ENCODE data around the gene ARHGAP35. TPM values are rescaled to one million over a fixed set of nuclear protein-coding genes. Genes with fewer than 3 reads are reported as not detected.
"Not testable (repeated sequence)": the region's sequence is repeated elsewhere in the genome, so short reads cannot be mapped to it uniquely, and the experiment has no call there.

ARHGAP35 gene
- 17.9 and 20.3 TPM in 2 replicates for total RNA-seq (2014; rRNA removed; shearing (Covaris generic))

DNA sequence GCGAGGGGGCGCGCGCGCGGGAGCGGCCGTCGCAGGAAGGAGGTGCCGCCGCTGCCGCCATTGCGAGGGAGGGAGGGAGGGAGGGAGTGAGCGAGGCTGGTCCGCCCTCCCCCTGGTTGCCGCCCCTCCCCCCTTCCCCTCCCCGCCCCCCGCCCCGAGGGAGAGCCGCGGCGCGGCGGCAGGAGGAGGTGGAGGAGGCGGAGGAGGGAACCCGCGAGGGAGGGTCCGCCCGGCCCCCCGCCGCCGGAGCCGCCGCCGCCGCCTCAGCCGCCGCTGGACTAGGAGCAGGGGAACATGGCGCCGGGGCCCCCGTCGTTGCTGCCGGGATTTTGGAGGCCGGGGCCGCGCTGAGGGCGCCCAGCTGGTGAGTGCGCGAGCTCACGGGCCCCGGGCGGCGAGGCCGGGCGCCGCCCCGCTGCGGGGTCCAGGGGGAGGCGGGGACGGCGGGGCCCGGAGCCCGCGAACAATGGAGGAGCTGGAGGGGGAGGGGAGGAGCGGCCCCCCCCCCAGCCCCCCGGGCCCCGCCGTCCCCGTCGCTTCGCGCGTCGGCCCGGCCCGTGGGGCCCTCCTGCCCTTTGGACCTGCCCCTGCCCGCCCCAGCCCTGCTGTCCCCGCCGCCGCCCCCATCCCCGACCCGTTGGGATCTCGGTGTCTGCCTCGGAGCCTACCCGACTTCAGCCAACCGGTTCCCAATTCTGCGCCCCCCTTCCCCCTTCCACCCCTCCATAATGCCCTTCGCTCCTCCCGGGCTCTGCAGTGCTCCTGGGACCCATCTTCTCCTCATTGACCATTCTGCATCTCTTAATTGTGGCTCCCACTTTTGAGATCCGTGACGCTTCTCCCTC, at the start of gene ARHGAP35:
Gene ARHGAP35, plus strand, starts transcription at position 152 of the 845 bp plus-strand sequence. CDS start 57,679 bp downstream, outside the sequence.
- peak; percentile 35 for DNase-seq (ENCODE audit: low read depth)

DNA sequence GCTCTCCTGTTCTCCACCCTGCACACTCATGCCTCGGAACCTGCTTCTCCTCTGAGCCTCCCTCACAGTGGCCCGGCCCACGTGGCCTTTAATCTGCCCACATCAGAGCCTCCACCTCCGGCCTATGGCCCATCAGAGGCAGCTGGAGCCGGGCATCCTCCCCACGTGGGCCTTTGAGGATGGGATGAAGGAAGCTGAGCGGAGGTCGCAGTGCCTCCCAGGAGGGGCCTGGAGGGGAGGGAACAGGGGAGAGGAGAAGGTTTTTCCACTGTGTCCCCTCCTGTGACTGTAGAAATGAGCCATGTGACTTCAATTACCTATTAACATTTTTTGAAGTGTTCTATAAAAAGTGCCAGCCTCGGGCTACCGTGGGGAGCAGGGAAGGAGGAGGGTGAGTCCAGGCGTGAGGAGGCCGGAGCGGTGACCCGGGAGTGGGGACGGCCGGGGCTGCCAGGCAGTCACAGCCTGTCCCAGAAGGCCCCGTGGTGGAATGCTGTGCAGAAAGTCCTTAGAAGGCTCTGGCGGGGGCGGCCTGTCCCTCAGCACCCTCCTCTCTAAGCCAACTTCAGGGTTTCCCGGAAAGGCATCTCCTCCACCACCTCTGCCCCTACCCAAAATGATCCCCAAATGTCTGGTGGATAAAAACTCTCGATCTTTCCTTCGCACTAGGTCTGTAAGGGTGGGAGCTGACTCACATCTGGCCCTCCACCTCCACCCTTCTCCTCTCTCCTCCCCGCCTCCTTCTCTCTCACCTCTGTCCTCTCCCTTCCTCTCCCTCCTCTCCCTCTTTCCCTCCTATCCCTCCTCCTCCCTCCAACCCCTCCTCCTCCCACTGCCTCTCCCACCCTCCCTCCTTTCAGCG, 47.6 kb upstream of the ARHGAP35 start:
- no peak for DNase-seq (ENCODE audit: low read depth)

DNA sequence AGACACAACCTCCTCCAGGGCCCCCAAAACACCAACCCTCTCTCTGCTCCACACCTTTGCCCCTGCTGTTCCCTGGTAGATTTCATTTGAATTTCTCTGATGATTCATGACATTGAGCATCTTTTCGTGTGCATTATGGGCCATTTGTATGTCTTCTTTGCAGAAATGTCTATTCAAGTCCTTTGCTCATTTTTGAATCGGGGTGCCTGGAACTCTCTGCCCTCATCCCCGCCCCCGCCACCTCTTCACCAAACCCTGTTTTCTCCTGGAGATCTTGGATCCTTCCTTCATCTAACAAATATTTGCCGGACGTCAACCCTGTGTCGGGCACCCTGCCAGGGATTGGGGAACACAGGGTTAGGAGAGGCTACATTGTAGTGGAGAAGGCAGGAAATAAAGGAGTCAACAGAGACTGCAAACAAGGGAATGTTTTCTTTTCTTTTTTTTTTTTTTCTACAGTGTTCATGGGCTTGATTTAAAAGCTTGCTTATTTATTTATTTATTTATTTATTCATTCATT, 46.9 kb upstream of the ARHGAP35 start:
- no peak for DNase-seq (ENCODE audit: low read depth)

DNA sequence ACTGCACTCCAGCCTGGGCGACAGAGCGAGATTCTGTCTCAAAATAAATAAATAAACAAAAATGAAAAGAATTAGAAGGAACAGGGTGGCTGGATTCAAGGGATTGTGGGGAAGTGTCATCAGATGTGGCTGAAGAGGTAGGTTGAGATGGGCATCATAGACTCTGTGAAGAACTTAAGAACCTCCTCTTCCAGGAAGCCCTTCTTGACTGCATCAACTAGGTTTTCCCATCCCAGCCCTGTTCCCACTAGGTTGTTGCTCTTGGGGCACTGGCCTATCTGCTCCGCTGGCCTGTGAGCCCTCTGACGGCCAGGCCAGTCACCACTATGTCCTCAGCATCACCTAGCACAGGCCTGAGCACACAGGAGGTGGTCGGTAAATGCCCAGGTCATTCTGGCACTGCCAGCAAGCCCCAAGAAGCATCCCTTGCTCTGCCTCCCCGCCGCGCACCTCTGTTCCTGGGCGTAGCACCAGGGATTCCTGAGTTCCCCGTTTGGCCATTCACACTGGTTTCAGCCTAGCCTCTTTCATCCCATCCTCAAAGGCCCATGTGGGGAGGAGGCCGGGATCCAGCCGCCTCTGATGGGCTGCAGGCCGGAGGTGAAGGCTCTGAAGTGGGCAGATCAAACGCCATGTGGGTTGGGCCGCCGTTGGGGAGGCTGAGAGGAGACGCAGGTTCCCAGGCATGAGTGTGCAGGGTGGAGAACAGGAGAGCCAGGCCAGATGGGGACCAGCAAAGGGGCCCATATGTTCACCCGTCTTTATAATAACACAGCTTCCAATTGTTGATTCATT, 44.8 kb upstream of the ARHGAP35 start:
- DNase-seq (ENCODE audit: low read depth), result no peak

DNA sequence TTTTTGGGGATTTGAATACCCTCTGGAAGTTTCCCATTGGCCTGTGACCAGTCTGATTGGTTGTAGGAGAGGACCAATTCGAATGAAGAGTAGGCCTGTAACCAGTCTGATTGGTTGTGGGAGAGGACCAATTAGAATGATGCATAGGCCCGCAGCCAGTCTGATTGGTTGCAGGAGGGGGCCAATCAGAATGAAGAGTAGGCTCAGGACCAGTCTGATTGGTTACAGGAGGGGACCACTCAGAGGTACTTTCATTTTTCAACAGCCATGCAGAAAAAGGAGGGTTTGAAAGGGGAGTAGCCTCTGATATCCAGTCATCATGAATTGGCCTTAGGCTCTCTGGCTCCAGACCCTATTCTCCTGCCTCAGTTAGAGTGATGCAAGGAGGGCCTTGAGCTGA, 42.0 kb upstream of the ARHGAP35 start:
- DNase-seq (ENCODE audit: low read depth), result peak; percentile 24

DNA sequence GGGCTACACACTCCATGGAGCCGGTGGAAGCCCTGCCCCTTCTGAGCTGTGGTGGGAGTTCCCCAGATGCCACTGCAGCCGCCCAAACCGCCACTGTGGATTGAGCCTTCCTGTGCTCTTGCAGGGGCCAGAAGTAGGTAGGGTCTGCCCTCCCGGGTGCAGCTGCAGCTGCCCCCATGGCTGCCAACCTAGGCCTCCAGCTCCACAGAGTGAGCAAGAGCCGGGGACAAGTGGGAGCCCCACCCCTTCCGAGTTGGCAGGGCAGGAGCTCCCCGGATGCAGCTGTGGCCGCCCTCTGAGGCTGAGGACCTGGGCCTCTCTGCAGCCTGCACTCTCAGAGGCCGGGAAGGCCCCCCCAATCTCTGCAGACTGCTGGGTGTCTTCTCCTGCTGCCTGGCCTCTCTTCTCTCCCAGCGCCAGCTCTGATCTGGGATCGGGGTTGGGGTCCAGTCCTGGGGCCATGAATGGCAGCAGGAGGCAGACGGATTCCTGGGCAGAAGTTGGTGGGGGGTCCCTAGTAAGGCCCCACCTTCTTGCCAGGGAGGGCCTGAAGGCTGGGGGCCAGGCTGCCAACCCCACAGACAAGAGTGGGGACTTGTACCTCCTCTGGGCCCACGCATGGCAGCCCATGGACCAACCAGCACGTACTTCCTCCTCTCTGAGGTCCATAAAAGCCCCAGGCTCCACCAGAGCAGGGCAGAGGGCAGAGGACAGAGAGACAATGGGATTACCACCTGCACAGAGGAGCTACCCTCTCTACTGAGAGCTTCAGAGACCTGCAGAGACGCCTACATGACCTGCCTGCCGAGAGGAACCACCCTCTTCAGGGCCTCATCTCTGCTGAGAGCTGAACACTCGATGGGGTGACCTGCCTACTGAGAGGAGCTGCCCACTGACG, 39.0 kb upstream of the ARHGAP35 start:
- no peak for DNase-seq (ENCODE audit: low read depth)

DNA sequence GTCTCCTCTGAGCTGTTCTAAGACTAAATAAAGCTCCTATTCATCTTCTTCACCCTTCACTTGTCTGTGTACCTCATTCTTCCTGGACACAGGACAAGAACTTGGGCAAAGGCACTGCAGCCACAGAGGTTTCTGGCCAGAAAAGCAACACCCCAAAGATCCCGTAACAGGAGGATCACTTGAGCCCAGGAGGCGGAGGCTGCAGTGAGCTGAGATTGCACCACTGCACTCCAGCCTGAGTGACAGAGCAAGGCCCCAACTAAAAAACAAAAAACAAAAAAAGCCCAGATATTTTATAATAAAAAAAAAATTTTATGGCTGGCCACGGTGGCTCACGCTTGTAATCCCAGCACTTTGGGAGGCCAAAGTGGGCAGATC, 38.4 kb upstream of the ARHGAP35 start:
- not testable (repeated sequence) for DNase-seq (ENCODE audit: low read depth)

DNA sequence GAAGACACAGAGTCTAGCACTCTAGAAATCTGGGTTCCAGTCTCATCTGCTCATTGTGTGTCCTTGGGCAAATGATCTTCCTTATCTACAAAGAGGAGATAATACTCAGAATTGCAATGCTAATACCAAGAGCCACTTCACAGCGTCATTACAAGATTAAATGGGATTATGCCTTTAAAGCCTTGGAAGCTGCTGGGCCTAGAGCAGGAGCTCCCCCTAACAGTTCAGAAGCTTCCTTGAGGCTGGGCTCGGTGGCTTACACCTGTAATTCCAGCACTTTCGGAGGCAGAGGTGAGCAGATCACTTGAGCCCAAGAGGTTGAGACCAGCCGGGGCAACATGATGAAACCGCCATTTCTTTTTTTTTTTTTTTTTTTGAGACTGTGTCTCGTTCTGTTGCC, 37.7 kb upstream of the ARHGAP35 start:
- DNase-seq (ENCODE audit: low read depth), result no peak

DNA sequence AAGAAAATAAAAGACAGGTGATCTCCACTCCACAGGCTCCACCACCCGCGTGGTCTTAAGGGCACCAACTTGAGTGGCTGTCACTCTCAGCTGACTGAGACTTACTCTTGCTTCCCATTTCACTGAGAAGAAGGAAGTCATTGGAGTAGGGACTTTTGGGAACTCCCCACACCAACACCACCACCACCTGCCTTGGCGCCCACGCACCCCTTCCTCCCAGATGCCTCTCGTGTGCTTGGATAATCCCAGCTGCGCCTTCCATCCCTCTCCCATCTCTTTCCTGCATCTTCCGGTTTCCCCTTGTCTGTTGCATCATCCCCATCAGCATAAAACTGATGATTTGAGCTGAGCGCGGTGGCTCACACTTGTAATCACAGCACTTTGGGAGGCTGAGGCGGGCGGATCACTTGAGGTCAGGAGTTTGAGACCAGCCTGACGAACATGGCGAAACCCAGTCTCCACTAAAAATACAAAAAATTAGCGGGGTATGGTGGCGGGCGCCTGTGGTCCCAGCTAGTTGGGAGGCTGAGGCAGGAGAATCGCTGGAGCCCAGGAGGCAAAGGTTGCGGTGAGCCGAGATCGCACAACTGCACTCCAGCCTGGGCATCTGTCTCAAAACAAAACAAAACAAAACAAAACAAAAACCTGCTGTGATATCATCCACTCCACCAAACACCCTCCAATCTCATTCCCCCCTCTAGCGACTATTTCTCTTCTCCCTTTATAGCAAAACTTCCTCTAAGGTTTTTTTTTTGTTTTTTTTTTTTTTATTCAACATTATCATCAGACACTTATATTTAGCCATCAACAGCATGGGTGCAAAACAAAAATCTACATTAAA, 35.7 kb upstream of the ARHGAP35 start:
- no peak for DNase-seq (ENCODE audit: low read depth)

DNA sequence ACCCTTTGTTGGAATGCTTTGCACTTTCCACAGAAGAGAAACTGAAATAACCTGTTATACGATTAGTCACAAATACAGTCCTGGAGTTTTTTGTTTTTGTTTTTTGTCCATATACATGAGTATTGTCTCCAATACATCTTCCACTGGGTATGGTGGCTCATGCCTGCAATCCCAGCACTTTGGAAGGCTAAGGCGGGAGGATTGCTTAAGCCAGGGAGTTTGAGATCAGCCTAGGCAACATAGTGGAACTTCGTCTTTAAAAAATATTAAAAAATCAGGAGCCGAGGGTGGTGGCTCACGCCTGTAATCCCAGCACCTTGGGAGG, 35.1 kb upstream of the ARHGAP35 start:
- no peak for DNase-seq (ENCODE audit: low read depth)

DNA sequence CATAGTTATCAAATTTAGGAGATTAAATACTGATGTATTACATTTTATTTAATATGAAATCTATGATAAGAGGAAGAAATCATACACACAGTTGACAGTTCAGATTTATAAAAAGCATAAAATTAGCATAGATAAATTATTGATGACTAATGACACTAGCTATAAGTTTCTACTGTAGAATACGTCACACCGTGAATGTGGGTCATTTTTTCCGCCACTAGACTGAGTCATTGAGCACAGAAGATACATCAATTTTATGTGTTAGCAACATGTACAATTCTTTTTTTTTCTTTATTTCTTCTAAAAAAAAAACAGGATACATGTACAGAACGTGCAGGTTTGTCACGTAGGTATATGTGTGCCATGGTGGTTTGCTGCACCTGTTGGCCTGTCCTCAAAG, 32.3 kb upstream of the ARHGAP35 start:
- no peak for DNase-seq (ENCODE audit: low read depth)

DNA sequence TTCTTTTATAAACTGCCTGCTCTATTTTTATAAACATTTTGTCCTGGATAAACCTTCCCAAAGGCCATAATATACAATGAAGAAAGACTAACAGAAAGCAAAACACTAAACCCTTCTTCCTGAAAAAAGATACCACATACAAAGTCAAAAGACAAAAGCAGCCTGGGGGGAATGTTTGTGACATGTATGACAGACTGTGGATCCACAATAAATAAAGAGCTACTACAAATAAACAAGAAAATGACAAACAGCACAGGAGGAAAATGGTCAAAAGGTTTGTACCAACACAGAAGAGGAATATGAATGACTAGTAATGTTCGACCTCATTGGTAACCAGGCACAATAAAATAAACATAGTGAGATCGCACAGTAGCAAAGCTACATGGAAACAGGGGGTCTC, 29.9 kb upstream of the ARHGAP35 start:
- DNase-seq (ENCODE audit: low read depth), result no peak

DNA sequence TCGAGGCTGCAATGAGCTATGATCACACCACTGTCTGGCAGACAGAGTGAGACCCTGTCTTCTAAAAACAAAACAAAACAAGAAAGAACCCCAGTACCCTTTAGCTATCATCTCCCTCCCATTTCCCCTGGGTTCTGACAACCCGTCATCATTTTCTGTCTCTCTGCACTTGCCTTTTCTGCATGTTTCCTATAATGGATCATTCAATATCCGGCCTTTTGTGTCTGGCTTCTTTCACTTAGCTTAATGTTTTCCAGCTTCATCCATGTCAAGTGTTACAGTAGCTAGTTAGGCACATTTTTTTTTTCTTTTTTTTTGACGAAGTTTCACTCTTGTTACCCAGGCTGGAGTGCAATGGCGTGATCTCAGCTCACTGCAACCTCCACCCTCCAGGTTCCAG, 26.7 kb upstream of the ARHGAP35 start:
- no peak for DNase-seq (ENCODE audit: low read depth)

DNA sequence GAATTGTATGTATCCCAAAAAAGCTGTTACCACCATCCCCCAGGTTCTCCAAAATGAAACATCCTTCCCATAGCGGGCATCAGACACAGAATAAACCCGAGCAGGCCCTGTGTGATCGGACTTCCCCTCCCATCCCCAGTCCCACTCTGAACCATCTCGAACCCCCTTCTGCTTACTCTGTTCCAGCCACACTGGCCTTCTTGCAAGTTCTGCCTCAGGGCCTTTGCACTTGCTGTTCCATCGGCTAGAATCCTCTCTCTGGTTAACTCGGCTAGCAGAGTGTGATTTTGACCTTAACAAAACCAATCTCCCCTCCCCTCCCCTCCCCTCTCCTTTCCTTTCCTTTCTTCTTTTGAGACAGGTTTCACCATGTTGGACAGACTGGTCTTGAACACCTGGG, 25.8 kb upstream of the ARHGAP35 start:
- DNase-seq (ENCODE audit: low read depth), result no peak

DNA sequence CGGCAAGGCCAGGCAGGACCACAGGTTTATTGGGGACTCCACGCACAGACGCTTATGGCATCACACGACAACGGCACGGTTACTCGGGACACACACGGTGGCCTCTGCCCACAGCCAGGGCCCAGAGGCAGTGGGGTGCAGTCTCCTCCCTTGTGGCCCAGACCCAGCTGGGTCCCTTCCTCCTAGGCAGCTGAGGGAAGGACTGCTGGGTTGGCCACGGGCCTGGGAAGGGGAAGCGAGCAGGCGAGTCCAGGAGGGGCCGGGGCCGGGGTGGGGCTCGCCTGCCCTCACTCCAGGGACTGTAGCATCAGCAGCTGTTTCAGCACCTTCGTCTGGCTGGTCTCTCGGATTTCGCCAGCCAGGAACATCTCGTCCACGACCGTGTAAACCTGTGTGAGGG, 22.6 kb upstream of the ARHGAP35 start:
- DNase-seq (ENCODE audit: low read depth), result no peak

DNA sequence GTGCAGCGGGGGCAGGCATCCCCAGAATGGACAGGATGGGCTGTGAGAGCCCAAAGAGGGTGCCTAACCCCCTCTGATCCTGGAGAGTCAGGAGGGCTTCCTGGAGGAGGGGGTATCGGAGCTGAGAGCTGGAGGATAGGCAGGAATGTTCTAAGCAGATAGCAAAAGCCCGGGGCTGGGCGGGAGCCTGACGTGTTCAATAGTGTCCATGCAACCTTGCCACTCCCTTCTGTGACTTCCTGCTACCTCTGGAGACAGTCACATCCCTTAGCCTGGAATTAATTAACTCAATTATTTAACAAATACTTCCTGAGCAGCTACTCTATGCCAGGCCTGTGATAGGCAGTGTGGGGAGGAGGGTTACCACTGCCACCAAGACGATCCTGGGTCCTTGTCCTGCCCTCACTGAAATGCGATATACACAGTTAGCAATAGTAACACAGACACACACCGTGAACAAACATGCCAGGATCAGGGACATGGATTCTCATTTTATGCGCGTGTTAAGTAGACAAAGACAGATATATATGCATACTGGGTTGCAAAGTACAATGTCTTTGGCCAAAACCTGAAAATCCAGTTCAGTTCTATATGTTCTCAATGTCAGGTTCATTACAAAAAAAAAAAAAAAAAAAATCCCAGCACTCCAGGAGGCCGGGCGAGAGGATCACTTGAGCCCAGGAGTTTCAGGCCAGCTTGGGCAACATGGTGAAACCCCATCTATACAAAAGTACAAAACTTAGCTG, 20.9 kb upstream of the ARHGAP35 start:
- DNase-seq (ENCODE audit: low read depth), result no peak

DNA sequence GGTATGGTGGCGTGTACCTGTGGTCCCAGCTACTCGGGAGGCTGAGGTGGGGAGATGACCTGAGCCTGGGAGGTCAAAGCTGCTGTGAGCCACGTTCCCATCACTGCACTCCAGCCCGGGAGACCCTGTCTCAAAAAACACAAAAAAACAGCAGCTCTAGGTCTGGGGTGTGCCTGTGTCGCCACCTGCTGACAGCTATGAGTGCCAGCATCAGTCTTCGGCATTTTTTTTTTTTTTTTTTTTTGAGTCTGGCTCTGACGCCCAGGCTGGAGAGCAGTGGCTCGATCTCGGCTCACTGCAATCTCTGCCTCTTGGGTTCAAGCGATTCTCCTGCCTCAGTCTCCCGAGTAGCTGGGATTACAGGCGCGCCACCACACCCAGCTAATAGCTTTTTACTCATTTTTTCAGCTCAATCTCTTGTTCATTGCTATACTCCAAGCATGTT, 20.3 kb upstream of the ARHGAP35 start:
- peak; percentile 71 for DNase-seq (ENCODE audit: low read depth)

DNA sequence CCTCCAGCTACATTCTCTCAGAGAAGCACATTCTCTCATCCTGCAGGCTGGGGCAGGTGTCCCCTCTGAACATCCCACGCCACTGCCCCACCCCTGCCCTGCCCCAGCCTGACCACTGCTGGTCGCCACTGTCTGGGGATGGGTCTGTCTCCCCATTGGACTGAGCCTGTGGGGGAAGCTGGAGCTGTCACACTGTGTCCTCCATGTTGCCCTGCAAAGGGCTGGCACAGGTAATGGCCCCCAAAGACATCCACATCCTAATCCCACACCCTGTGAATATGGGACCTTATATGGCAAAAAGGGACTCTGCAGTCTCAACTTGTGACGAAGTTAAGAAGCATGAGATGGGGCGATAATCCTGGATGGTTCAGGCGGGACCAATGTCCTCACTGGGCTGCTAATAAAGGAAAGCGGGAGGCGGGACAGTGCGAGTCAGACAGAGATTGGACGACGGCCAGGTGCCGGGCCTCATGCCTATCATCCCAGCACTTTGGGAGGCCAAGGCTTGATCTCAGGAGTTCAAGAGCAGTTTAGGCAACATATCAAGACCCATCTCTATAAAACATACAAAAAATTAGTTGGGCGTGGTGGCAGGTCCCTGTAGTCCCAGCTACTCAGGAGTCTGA, 19.2 kb upstream of the ARHGAP35 start:
- DNase-seq (ENCODE audit: low read depth), result peak; percentile 58

DNA sequence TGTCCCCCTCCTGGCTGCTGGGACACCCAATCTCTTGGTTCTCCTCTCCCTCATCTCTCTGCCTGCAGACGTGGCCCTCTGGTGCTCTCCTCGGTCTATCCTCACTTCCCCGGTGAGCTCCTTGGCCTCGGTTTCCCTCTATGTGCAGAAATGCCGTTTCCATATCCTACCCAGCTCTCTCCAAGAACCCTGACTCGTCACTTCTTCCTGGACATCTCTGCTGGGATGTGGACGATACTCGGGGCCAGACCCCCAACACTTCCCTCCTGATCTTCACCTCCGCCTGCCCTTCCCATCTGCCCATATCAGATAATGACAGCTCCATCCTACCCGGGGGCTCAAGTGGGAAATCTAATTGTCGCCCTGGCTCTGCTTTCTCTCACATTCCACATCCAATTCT, 18.0 kb upstream of the ARHGAP35 start:
- no peak for DNase-seq (ENCODE audit: low read depth)

Data from Daoy (cell line).